NCI-H82 (cell line): Measurements from ENCODE around the gene STRIT1.
"Not testable (repeated sequence)": the region's sequence is repeated elsewhere in the genome, so short reads cannot be mapped to it uniquely, and the experiment has no call there.

Experiments used
- DNase-seq: peaks from one replicate; lab custom pipeline; 2025; lab: John Stamatoyannopoulos, UW

Gene STRIT1

GRCh38 chr3:155313300-155313699 lies 19.8 kb upstream of the STRIT1 start:
- no peak for DNase-seq

DNA sequence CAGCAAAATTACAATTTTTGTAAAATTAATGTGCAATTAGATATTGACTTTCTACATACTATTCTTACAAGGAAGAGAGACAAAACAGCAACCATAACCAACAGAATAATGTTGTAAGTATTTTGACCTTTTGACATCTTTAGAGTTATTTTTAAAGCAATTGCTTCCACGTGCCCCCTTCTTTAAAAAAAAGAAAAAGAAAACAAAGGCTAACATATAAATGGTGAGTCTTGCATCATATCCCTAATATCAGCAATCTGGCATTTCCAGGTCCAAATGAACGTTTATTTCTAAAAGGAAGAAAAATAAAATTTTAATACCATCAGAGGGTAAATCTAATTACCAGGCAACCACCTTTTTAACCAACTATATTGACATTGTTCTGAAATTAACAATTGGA lies 19.3 kb upstream of the STRIT1 start:
- DNase-seq, result no peak

GRCh38 chr3:155309581-155309980 lies 16.1 kb upstream of the STRIT1 start:
- no peak for DNase-seq

DNA sequence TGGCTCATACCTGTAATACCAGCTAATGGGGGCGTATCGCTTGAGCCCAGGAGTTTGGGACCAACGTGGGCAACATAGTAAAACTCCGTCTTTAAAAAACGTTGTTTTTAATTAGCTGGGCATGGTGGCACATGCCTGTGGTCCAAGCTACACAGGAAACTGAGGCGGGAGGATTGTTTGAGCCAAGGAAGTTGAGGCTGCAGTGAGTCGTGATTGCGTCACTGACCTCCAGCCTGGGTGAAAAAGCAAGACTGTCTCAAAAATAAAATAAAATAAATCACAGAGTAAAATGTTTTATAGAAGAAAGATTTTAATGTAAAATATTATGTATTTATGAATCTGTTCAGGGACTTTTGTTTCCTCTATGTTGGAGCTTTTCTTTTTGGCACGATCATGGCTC lies 15.3 kb upstream of the STRIT1 start:
- no peak for DNase-seq

- no peak for DNase-seq
Measured at GRCh38 chr3:155307183-155307582, 13.7 kb upstream of the STRIT1 start.

DNA sequence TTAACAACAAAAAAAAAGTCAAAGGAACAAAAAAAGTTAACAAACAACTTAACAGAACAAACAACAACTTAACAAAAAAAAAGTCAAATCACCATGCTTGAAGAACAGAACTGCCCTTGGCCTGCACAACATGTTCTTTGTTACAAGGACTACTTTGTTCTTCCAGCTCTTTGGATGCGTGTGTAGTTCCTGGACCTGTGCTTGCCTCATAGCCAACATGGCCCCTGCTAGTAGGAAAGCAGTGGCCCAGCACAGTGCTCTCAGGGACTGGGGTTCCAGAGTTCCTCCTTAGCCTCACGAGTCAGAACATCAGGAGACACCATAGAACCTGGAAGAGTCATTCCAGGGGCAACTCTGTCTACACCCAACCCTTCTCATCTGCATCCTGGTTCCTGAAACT lies 10.9 kb upstream of the STRIT1 start:
- DNase-seq, result no peak

DNA sequence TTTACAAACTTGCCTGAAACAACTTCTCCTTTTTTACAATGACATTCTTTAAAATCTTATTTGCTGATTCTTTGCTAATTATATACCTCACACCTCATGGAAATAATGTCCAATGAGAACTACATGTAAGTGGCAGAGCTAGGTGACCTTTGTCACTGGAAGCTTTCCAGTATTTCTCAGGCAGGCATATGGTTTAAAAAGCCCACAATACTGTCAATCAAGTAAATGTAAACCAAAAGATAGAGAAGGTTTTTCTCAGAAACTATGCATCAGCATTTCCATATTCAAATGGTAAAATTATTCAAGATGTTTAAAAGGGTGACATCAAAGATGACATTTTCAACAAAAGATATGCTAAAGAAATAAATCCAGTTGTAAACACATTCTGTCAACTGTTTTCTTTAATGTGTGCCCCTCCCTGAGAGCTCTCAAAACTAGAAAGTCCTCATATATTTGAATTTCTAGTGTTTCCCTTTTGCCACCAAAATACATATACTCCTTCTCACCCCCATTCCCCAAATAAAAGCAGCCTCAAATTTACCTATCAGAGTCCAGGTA lies 10.1 kb upstream of the STRIT1 start:
- DNase-seq, result no peak

GRCh38 chr3:155302891-155303290 lies 9.4 kb upstream of the STRIT1 start:
- no peak for DNase-seq

GRCh38 chr3:155302481-155302880 lies 9.0 kb upstream of the STRIT1 start:
- no peak for DNase-seq

DNA sequence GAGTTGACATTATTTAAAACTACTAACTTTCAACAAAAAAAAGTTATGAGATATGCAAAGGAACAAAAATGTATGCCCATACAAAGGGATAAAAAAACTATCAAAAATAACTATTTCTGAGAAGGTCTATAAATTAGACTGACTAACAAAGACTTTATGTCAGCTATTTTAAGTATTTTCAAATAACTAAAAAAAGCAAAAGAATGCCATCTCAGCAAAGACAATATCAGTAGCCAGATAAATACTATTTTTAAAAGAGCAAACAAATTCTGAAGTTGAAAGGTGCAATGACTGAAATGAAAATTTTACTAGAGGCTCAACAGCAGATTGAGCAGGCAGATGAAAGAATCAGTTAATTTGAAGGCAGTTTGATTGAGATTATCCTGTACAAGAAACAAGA lies 3.6 kb upstream of the STRIT1 start:
- DNase-seq, result no peak

DNA sequence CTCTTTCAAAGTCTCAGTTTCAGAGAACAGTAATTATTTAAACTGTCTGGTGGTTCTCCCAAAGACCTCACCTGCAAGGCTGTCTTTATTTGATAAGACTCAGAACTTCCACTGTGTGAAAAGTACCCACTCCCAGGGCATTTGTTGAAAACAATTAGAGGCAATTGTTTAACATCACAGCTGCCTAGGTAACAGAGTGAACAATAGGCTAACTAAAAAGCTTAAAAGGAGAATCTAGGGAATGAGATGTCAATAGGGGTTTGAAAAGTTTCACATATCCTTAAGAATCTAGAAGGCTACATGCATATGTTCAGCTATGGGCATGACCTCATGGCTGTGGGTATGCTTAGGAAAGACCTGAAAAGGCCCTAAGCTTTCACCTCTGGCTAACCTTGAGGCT lies 2.9 kb upstream of the STRIT1 start:
- DNase-seq, result no peak

- no peak for DNase-seq
Measured at GRCh38 chr3:155292693-155293092, 790 bp downstream of the STRIT1 start.

- DNase-seq, result no peak
Measured at GRCh38 chr3:155292133-155292532, 1.4 kb downstream of the STRIT1 start.

GRCh38 chr3:155286736-155287135 lies 6.7 kb downstream of the STRIT1 start:
- no peak for DNase-seq

GRCh38 chr3:155285936-155286335 lies 7.5 kb downstream of the STRIT1 start:
- no peak for DNase-seq

DNA sequence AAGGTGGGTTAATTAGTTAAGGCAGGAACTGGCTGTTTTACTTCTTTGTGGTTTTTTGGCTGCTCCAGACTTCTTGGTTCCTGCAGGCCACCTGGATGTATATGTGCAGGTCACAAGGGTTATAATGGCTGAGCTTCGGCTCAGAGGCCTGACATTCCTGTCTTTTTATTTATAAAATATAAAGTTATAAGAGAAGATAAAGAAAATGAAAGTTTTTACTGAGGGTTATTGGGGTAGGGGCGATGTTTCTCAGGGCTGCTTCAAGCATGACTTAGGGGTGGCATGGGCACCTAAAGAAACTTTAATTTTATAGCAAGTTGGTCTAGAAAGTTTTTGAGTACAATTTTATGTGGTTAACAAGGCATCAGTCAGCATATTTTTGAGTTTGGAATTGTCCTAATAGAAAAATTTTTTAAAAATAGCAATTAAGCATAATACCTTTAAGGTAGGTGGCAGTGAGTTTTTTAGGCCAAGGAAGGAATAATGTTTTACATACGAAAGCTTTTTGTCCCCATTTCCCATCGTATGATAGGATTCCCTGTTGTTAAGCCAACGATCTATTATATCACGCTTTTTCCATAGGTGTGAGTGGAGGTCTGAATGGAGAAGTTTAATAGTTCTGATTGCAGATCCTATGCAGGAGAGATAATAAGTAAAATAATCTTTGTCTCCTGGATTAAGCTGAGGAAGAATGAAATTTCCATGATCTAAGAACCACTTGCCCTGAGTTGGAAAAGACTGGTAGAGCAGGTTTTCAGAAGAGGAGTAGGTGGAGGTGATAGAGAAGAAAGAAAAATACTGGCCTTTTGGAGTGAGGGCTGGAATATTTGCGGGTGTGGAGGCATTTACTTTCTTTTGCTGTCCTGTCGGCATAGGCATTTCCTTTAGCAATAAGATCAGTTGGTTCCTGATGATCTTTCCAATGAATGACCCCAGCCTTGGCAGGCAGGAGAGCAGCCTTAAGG lies 10.1 kb downstream of the STRIT1 start:
- no peak for DNase-seq

DNA sequence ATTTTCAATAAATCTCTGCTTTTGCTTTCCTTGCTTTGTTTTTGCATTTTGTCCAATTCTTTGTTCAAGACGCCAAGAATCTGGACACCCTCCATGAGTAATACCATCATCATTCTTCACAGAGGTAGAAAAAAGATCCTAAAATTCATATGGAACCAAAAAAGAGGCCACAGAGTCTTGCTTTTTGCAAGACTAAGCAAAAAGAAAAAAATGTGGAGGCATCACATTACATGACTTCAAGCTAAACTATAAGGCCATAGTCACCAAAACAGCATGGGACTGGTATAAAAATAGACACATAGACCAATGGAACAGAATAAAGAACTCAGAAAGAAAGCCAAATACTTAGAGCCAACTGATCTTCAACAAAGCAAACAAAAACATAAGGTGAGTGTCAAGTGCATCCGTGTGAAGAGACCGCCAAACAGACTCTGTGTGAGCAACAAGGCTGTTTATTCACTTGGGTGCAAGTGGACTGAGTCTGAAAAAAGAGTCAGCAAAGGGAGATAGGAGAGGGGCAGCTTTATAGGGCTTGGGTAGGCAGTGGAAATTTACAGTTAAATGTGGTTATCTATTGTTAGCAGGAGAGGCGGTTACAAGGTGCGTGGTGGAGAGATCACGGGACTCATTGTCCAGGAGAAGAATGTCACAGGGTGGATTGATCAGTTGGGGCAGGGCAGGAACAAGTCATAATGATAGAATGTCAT lies 10.9 kb downstream of the STRIT1 start:
- no peak for DNase-seq

DNA sequence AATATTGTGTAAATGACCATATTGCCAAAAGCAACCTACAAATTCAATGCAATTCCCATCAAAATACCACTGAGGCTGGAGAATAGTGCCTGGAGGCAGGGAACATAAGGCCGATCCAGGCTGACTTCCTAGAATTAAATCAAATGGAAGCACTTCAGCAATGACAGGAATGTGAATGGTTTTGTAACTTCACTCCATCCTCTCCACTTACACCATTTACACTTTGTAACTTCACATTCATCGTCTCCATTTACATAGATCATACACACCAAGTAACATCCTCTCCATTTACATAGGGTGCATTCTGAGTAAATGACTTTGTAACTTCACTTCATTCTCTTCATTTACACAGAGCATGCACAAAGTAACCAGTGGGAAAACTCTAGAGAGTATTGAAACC lies 11.6 kb downstream of the STRIT1 start:
- no peak for DNase-seq

DNA sequence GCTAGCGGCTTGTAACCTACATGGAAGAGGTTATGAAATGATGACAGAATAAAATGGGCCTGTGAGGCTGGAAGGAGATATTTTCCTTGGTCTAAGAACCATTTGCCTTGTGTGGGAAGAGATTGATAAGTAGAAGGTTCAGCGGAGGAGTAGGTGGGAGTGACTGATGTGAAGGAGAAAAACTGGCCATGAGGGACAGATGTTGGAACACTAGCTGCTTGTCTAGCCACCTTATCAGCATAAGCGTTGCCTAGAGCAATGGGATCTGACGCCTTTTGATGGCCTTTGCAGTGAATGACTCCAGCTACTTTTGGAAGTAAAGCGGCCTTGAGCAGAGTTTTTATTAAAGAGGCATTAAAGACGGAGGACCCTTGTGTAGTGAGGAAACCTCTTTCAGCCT lies 17.4 kb downstream of the STRIT1 start:
- DNase-seq, result not testable (repeated sequence)

- DNase-seq, result peak; percentile 75
Measured at GRCh38 chr3:155275159-155275754, 18.2 kb downstream of the STRIT1 start.

GRCh38 chr3:155274435-155274834 lies 19.0 kb downstream of the STRIT1 start:
- not testable (repeated sequence) for DNase-seq

- DNase-seq, result no peak
Measured at GRCh38 chr3:155271343-155271613, 22.2 kb downstream of the STRIT1 start.
